Sigmoid colon (tissue), 7 donors: ENCODE measurements around the gene GNAS-AS1. TPM values are rescaled to one million over a fixed set of nuclear protein-coding genes. Genes with fewer than 3 reads are reported as not detected.
A peak's percentile ranks its signal among the peaks of the same experiment; 100 is the strongest.

Source experiments
- DNase-seq: peaks from one replicate; pipeline ENCODE4 v3.0.0-alpha.2; 2019
- H3K27ac ChIP-seq, 4 donors: fragments of 200-600 bp; sonication (generic); one replicate each; pipeline ENCODE4 v1.5.1; 2016 to 2019; ENCODE audit warnings: mild to moderate bottlenecking in 1 of 4
- H3K27me3 ChIP-seq, 3 donors: fragments of 200-600 bp; sonication (generic); one replicate each; pipeline ENCODE4 v1.5.1; 2019; ENCODE audit warnings: mild to moderate bottlenecking in 1 of 3
- H3K36me3 ChIP-seq, 4 donors: fragments of 200-600 bp; sonication (generic); one replicate each; pipeline ENCODE4 v1.5.1; 2016 to 2019
- H3K4me1 ChIP-seq, 4 donors: fragments of 200-600 bp; sonication (generic); one replicate each; pipeline ENCODE4 v1.5.1; 2017 to 2019
- H3K4me3 ChIP-seq, 4 donors: fragments of 200-600 bp; sonication (generic); one replicate each; pipeline ENCODE4 v1.5.1; 2017 to 2019; ENCODE audit warnings: mild to moderate bottlenecking in 2 of 4, moderate library complexity in 1 of 4
- H3K9me3 ChIP-seq, 4 donors: fragments of 200-600 bp in 3 of 4; sonication (generic) in 3 of 4; one replicate each; pipeline versions ENCODE4 v1.5.1 to v1.6.1; 2013 to 2019
- EP300 ChIP-seq, 4 donors: sonication (generic); formaldehyde crosslinking; IDR thresholded peaks; one replicate each; pipeline ENCODE4 v1.6.1; 2017; ENCODE audit warnings: antibody characterized with exemption in 4 of 4
- POLR2A ChIP-seq, 2 donors: fragments of 450-650 bp; IDR thresholded peaks; one replicate each; pipeline ENCODE4 v1.6.1; 2016; ENCODE audit warnings: antibody characterized with exemption in 2 of 2, mild to moderate bottlenecking in 2 of 2, moderate library complexity in 2 of 2
- POLR2AphosphoS5 ChIP-seq, 4 donors: sonication (generic); formaldehyde crosslinking; IDR thresholded peaks; one replicate each; pipeline ENCODE4 v1.6.1; 2017; ENCODE audit warnings: antibody characterized with exemption in 4 of 4
- WGBS, 2 donors: extraction: QIAGEN DNeasy Blood & Tissue Kit; methylation state at CpG; one replicate each; pipeline ENCODE4 v1.1.7; 2013; 5-methylcytosine and 5-hydroxymethylcytosine counted together
- intact Hi-C: fragments of 100-400 bp; cut with DNase I; formaldehyde crosslinking; loops from one replicate; pipeline ENCODE4 v1.15.1; 2023
- polyA plus RNA-seq, 3 donors: library from polyadenylated mRNA; stranded (reverse); fragments of 200-250 nt; gene quantifications; one replicate each; pipeline ENCODE4 v1.2.3, GENCODE V29; 2013
- total RNA-seq, 4 donors: library from RNA; depleted of rRNA; stranded (reverse); fragments of >200 nt; gene quantifications; one replicate each; pipeline ENCODE4 v1.1.0, GENCODE V29; 2016
- TF ChIP-seq, protein P1 (sequence below), 4 experiments: fragments of 450-650 bp in 3 of 4; fragments of 200-600 bp in 1 of 4; IDR thresholded peaks; one replicate each; pipeline ENCODE4 v1.5.1; 2016 to 2019; ENCODE audit warnings: antibody characterized with exemption in 4 of 4, mild to moderate bottlenecking in 3 of 4, moderate library complexity in 2 of 4
- donor health status: healthy with polysubstance abuse.
- donor health status: Bipolar disorder and iron deficiency.
- donor health status: healthy.

GNAS-AS1 gene
- total and polyA plus RNA-seq, 7 donors = 0.33 to 0.69 (median 0.36) TPM; not detected in 4

DNA sequence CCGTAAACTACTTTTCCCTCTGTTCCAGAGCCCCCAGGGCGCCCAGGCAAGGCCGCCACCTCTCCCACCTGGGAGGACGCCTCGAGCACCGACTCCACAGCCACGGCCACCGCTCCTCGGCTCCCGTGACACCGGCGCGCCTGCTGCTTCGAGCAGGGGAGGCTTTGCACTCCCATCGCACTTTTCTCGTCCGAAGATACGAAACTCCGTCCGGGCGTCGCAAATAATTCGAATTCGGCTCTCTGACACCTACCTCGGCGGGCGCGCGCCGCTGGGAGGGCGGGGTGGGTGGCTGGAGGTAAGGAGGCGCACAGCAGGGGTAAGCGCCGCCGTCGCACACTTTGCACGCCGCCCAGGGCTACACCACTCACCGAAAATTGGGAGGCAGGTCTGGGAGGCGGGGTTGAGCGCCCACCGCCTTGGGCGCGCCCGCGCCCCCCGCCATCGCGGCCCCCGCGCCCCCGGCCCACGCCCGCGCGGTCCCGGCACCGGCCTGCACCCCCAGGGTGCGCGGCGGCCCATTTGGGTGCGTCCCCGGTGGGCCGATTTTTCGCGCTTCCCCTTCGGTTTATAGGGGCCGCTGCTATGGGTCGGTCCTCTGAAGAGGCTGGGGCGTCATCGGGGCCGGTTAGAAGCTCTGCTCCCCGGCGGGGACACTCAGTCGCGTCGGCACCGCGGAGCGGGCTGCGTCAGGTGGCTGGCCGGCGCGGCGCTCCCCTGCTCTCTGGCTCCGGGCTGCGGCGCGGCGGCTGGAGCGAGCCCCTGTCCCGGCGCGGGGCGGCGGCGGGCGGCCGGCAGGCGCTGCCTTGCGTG lies 38.0 kb upstream of the GNAS-AS1 start:
- Histone ChIP-seq H3K36me3 (no peaks in the 10 kb centered on the region), H3K4me1 (peaks cover 0 to 21% (median 13%) of the 10 kb centered on the region in 4 donors), H3K27ac (peak overlapping the region; percentile 98 to 100 (median 99)), H3K9me3 (no peaks in the 10 kb centered on the region), H3K4me3 (peak overlapping the region; percentile 50 to 93 (median 87)), H3K27me3 (no peaks in the 10 kb centered on the region)
- TF ChIP-seq EP300 (IDR thresholded peaks at IDR 0.05) (no peak), POLR2A (IDR thresholded peaks at IDR 0.05) (peak in 1 of 2 donors; percentile 47), POLR2AphosphoS5 (IDR thresholded peaks at IDR 0.05) (peak; percentile 89 to 96 (median 96))
- TF ChIP-seq, protein P1, sequence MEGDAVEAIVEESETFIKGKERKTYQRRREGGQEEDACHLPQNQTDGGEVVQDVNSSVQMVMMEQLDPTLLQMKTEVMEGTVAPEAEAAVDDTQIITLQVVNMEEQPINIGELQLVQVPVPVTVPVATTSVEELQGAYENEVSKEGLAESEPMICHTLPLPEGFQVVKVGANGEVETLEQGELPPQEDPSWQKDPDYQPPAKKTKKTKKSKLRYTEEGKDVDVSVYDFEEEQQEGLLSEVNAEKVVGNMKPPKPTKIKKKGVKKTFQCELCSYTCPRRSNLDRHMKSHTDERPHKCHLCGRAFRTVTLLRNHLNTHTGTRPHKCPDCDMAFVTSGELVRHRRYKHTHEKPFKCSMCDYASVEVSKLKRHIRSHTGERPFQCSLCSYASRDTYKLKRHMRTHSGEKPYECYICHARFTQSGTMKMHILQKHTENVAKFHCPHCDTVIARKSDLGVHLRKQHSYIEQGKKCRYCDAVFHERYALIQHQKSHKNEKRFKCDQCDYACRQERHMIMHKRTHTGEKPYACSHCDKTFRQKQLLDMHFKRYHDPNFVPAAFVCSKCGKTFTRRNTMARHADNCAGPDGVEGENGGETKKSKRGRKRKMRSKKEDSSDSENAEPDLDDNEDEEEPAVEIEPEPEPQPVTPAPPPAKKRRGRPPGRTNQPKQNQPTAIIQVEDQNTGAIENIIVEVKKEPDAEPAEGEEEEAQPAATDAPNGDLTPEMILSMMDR (IDR thresholded peaks at IDR 0.05) = no peak
- intact Hi-C loops = no loop called here
- 44 to 55% methylated on average over 101 of the region's 101 CpGs for WGBS, 2 donors
- peak; percentile 93 for DNase-seq

DNA sequence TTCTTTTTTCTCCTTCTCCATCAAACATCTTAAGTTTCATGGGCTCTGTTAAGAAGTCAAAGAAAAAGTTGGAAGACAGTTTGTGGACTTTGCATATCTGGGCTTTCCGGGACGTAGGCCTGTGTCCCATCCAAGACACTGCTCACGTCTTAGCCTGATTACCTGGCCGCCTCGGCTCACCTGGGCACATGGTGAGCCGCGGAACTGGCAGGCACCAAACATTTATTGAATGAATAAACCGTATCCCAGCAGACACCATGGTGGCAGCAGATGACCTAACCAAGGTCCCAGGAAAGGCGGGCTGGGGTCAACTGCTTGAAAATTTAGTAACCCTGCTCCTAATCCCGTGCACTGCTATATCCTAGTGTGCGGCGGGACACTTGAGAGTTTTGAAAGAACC lies 37.4 kb upstream of the GNAS-AS1 start:
- H3K4me1 ChIP-seq = peaks cover 0 to 15% (median 7%) of the 10 kb centered on the region in 4 donors
- WGBS, 2 donors = 48 to 60% methylated on average over 12 of the region's 12 CpGs
- TF ChIP-seq EP300 (IDR thresholded peaks at IDR 0.05) = no peak
- TF ChIP-seq, protein P1 (IDR thresholded peaks at IDR 0.05) = no peak
- no peak for TF ChIP-seq POLR2A (IDR thresholded peaks at IDR 0.05)
- no peak for TF ChIP-seq POLR2AphosphoS5 (IDR thresholded peaks at IDR 0.05)
- H3K27ac ChIP-seq = peak overlapping the region; percentile 98 to 100 (median 99)
- no peaks in the 10 kb centered on the region for H3K9me3 ChIP-seq
- no peak for DNase-seq
- intact Hi-C loops = no loop called here
- H3K4me3 ChIP-seq = peak overlapping the region; percentile 50 to 93 (median 87)
- no peaks in the 10 kb centered on the region for H3K36me3 ChIP-seq
- no peaks in the 10 kb centered on the region for H3K27me3 ChIP-seq

DNA sequence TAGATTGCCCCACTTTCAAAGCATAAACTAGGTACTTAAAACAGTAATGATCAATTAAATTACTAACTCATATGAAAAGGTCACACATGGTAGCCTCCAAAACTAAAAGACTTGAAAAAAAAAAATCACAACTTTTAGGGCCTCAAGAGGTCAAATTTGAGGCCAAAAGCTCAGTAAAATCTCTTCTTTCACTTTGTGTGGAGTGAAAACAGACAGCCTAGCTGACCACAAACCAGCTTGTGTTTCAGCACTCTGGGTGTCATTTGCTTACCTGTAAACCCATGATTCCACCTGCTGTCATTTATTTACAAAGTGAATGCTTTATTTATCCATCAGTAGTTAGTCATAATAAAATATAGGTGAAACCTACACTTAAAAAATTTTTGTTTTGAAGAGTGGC lies 35.8 kb upstream of the GNAS-AS1 start:
- intact Hi-C loops = no loop called here
- Histone ChIP-seq H3K4me3 (no peak overlapping the region), H3K4me1 (peaks cover 0 to 15% (median 5%) of the 10 kb centered on the region in 4 donors), H3K36me3 (no peaks in the 10 kb centered on the region), H3K9me3 (no peaks in the 10 kb centered on the region), H3K27ac (no peak overlapping the region), H3K27me3 (no peaks in the 10 kb centered on the region)
- no peak for TF ChIP-seq EP300 (IDR thresholded peaks at IDR 0.05)
- DNase-seq = no peak

DNA sequence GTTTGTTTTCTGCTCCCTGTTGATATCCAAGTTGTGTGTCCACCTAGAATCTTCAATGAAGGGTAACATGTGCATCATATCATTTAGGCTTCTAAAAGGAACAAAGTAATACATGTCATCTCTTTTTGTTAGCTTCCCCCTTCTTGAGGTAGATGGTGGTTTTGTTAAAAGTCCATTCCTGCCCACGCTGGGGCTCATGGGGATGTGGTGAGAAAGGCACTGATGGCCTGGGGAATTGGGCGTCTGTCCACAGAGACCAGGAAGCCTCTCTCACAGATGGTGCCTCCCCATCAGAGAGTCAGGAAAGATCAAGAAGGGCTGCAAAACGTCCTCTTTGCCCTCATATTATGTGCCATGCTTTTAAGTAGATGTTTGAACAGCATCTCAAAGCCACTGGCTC lies 34.3 kb upstream of the GNAS-AS1 start:
- H3K4me1 ChIP-seq = peaks cover 0 to 8% (median 3%) of the 10 kb centered on the region in 4 donors
- intact Hi-C loops = no loop called here
- WGBS, 2 donors = 71 to 83% methylated on average over 3 of the region's 3 CpGs
- DNase-seq = no peak
- TF ChIP-seq POLR2A (IDR thresholded peaks at IDR 0.05) (no peak), EP300 (IDR thresholded peaks at IDR 0.05) (no peak), POLR2AphosphoS5 (IDR thresholded peaks at IDR 0.05) (no peak)
- TF ChIP-seq, protein P1 (IDR thresholded peaks at IDR 0.05) = no peak
- H3K4me3 ChIP-seq = no peak overlapping the region
- no peaks in the 10 kb centered on the region for H3K27me3 ChIP-seq
- no peaks in the 10 kb centered on the region for H3K9me3 ChIP-seq
- no peaks in the 10 kb centered on the region for H3K36me3 ChIP-seq
- H3K27ac ChIP-seq = no peak overlapping the region

DNA sequence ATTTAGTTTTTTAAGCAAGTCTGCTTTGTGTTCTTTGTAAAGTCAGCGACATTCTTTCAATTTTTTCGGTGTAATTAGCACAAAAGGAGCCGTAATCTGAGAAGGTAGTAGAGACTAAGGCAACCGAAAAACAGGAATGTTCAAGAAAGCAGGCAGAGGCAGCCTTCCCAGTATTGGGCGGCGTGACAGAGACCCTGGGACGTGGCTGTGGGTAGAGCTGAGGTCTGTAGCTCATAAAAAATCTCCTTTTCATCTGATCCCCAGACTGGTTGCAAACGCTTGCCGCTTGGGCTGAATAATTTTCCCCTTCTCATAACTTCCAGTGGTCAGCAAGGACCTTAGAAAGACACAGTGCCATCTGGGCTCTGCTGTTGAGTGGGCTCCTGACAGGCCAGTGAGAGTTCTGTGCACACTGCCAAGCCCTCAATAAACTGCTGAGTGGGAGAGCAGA lies 32.6 kb upstream of the GNAS-AS1 start:
- Histone ChIP-seq H3K27me3 (no peaks in the 10 kb centered on the region), H3K9me3 (no peaks in the 10 kb centered on the region), H3K4me3 (no peak overlapping the region), H3K27ac (no peak overlapping the region), H3K36me3 (no peaks in the 10 kb centered on the region), H3K4me1 (peaks cover 0 to 6% (median 1%) of the 10 kb centered on the region in 4 donors)
- DNase-seq = no peak
- no peak for TF ChIP-seq POLR2A (IDR thresholded peaks at IDR 0.05)
- TF ChIP-seq EP300 (IDR thresholded peaks at IDR 0.05) = no peak
- TF ChIP-seq, protein P1 (IDR thresholded peaks at IDR 0.05) = no peak
- TF ChIP-seq POLR2AphosphoS5 (IDR thresholded peaks at IDR 0.05) = no peak
- intact Hi-C loops = no loop called here
- 90 to 93% methylated on average over 9 of the region's 9 CpGs for WGBS, 2 donors
